Astrocyte of the spinal cord (primary cell): Measurements from ENCODE around the gene ERI2.

Experiments used
- DNase-seq: peaks from one replicate; pipeline ENCODE4 v3.0.0; 2011; ENCODE audit warnings: low read depth, low spot score
- H3K4me3 ChIP-seq: 2 replicates; pipeline ENCODE4 v1.5.1; 2011; ENCODE audit warnings: low read depth, mild to moderate bottlenecking, low read length, moderate library complexity
- CTCF ChIP-seq: IDR thresholded peaks from 2 replicates; pipeline ENCODE4 v1.5.1; 2012; ENCODE audit warnings: low read depth, mild to moderate bottlenecking, low read length, inconsistent platforms
- in situ Hi-C: cut with HindIII; loops from 2 replicates; pipeline ENCODE4 v1.10.0; 2017; ENCODE audit warnings: low sequenced_read_pairs

Gene ERI2

GRCh38 chr16:20791923-20792612 lies 14.2 kb downstream of the ERI2 start:
- no peak for DNase-seq
- TF ChIP-seq CTCF, result no peak
- in situ Hi-C loops, result no loop called here
- H3K4me3 ChIP-seq, result no peak overlapping the region

DNA sequence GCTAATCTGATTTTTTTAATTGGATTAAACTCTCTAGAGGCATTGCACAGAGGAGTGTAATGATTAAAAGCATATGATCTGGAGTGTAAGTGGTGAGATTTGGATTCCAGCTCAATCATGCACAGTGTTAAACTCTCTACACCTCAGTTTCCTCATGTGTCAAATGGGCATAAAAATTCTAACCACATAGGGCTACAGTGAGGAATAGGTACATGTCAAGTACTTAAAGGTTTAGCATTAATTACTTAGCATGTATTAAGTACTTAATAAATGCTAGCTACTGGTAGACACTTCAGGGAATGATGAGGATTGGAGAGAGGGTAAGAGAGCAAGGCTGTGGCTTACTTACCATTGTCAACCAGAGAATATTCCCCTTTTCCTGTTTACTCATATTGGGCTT lies 17.1 kb downstream of the ERI2 start:
- in situ Hi-C loops, result no loop called here
- no peak for DNase-seq
- H3K4me3 ChIP-seq, result no peak overlapping the region
- no peak for TF ChIP-seq CTCF

- no peak overlapping the region for H3K4me3 ChIP-seq
- TF ChIP-seq CTCF, result no peak
- no peak for DNase-seq
- in situ Hi-C loops, result no loop called here
Observed at GRCh38 chr16:20784204-20784603, 22.1 kb downstream of the ERI2 start.

GRCh38 chr16:20782470-20782869 lies 23.8 kb downstream of the ERI2 start:
- H3K4me3 ChIP-seq, result no peak overlapping the region
- no peak for TF ChIP-seq CTCF
- in situ Hi-C loops, result no loop called here
- DNase-seq, result no peak

DNA sequence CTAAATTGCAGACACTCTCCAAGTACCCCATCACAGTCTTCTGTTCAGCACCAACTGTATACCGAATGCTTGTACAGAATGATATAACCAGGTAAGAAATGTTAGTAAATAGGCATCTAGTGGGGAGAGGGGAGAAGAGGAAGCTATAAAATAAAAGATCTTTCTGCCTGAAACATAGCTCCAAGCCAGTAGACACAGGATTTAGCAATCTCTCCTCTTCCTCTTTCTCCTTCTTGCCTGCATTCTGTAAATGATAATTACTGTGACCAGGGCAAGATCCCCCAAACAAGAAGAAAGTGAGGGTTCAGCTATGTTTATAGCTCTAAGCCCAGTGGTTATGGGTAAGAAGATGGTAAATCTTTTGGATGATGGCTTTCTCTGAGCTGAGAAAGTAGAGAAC lies 24.6 kb downstream of the ERI2 start:
- DNase-seq, result no peak

DNA sequence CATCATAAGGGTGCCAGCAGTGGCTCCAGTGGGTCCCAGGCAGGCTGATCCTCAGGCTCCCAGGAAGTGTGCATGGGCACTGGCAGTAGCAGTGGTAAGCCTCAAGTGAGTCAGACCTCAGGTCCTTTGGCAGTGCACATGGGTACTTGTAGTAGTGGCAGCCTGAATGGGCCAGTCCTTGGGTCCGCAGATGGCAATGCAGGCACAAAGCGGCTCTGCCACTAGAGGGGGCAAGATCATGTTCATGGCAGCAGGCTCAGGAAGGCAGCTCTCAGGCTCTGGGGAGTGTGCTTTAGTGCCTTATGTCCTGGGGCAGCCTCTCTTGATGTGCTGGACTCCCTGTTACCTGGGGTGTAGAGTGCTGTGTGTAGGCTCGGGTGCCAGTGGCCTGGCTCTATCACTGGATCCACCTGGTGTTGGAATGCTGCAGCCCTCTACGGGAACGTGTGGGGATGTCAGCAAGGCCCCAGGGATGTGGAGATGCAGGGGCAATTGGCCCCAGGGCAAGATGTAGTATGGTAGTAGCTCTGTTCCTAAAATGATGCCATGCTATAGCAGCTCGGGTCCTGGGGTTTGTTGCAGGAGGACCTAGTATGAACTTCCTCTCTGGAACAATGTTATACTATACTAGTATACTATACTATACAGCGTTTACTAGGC lies 31.4 kb downstream of the ERI2 start:
- DNase-seq, result peak; percentile 47
- no peak overlapping the region for H3K4me3 ChIP-seq
- in situ Hi-C loops, result no loop called here
- TF ChIP-seq CTCF, result peak; percentile 87

More for the DNA sequence above, 24.6 kb downstream of the ERI2 start:
- TF ChIP-seq CTCF, result no peak
- in situ Hi-C loops, result no loop called here
- no peak overlapping the region for H3K4me3 ChIP-seq
